Left renal pelvis (tissue), 4 donors: ENCODE measurements around the gene ZNF750. TPM values are rescaled to one million over a fixed set of nuclear protein-coding genes. Genes with fewer than 3 reads are reported as not detected.

Experiments
- DNase-seq, 4 donors: peaks; one replicate each; pipeline ENCODE4 v3.0.0-alpha.2; 2013; ENCODE audit warnings: low read depth in 4 of 4, low spot score in 3 of 4
- polyA plus RNA-seq, 4 donors: library from polyadenylated mRNA; unstranded; fragments of 120-200 nt; gene quantifications; one replicate each; pipeline ENCODE4 v1.2.1, GENCODE V29; 2013; ENCODE audit not compliant: insufficient read length in 4 of 4

The ZNF750 gene
- polyA plus RNA-seq, 4 donors: 0.30 to 2.5 (median 1.6) TPM

GRCh38 chr17:82836823-82837357, 2.9 kb downstream of the ZNF750 start:
- no peak for DNase-seq

GRCh38 chr17:82835766-82836512, 3.9 kb downstream of the ZNF750 start:
- no peak for DNase-seq

- no peak for DNase-seq
Measured at GRCh38 chr17:82835122-82835521, 4.7 kb downstream of the ZNF750 start.

- DNase-seq: no peak
Measured at GRCh38 chr17:82832881-82833475, 6.8 kb downstream of the ZNF750 start.

GRCh38 chr17:82832411-82832810, 7.4 kb downstream of the ZNF750 start:
- DNase-seq: no peak

GRCh38 chr17:82831818-82832200, 8.0 kb downstream of the ZNF750 start:
- no peak for DNase-seq

- DNase-seq: no peak
Measured at GRCh38 chr17:82831041-82831817, 8.6 kb downstream of the ZNF750 start.

- no peak for DNase-seq
Measured at GRCh38 chr17:82830249-82830661, 9.6 kb downstream of the ZNF750 start.

GRCh38 chr17:82828875-82829487, 10.8 kb downstream of the ZNF750 start:
- no peak for DNase-seq

- no peak for DNase-seq
Measured at GRCh38 chr17:82826956-82827355, 12.9 kb downstream of the ZNF750 start.

- no peak for DNase-seq
Measured at GRCh38 chr17:82826211-82826610, 13.6 kb downstream of the ZNF750 start.

- DNase-seq: no peak
Measured at GRCh38 chr17:82825540-82826124, 14.2 kb downstream of the ZNF750 start.

GRCh38 chr17:82823004-82823403, 16.8 kb downstream of the ZNF750 start:
- no peak for DNase-seq

GRCh38 chr17:82822281-82822680, 17.5 kb downstream of the ZNF750 start:
- DNase-seq: no peak

GRCh38 chr17:82821554-82821953, 18.3 kb downstream of the ZNF750 start:
- no peak for DNase-seq

- no peak for DNase-seq
Measured at GRCh38 chr17:82820278-82821251, 19.3 kb downstream of the ZNF750 start.

- no peak for DNase-seq
Measured at GRCh38 chr17:82817947-82818346, 21.9 kb downstream of the ZNF750 start.

GRCh38 chr17:82816358-82816757, 23.5 kb downstream of the ZNF750 start:
- DNase-seq: no peak

GRCh38 chr17:82815790-82816305, 24.0 kb downstream of the ZNF750 start:
- no peak for DNase-seq
